H1 (cell line): Measurements from ENCODE around the gene KCNQ1. TPM values are rescaled to one million over a fixed set of nuclear protein-coding genes. Genes with fewer than 3 reads are reported as not detected.
A peak's percentile ranks its signal among the peaks of the same experiment; 100 is the strongest.

Experiments used
- ATF3 ChIP-seq: IDR thresholded peaks from 2 replicates; pipeline ENCODE4 v1.6.1; 2011; ENCODE audit warnings: low read depth, mild to moderate bottlenecking, low read length; ENCODE audit not compliant: insufficient read depth
- CHD7 ChIP-seq: fragments of 300-600 bp; sonication (generic); IDR thresholded peaks from 2 replicates; pipeline ENCODE4 v1.7.1; 2012; ENCODE audit warnings: low read length, moderate library complexity, mild to moderate bottlenecking, inconsistent platforms; ENCODE audit not compliant: insufficient replicate concordance
- polyA plus RNA-seq, 7 experiments: library from polyadenylated mRNA; depleted of rRNA in 3 of 7; stranded (reverse) in 5 of 7; unstranded in 2 of 7; fragments of >200 nt in 5 of 7; fragments of 200-250 nt in 2 of 7; gene quantifications; 1 replicate in 5 of 7; 2 replicates in 1 of 7; 4 replicates in 1 of 7; pipeline versions ENCODE4 v1.2.1 to v1.2.3, GENCODE V29; 2011 to 2013; ENCODE audit warnings: missing spikeins in 2 of 7, mixed read lengths in 2 of 7
- total RNA-seq: library from RNA; stranded (reverse); fragmentation: NEBNext Ultra II Directional; extraction: Animal tissue kit (Norgen Biotek cat#: 25700); gene quantifications from 2 replicates; pipeline ENCODE4 v1.2.1, GENCODE V29; 2021

Gene KCNQ1
- total and polyA plus RNA-seq, 2 of the 8 experiments (the other 6 are each of a cell fraction or from before 2014, with no cell fraction given): 1.9 to 2.0 TPM

GRCh38 chr11:2867722-2868505 is 423.1 kb downstream of the KCNQ1 start (continued):
- TF ChIP-seq CHD7 (peak; percentile 23), ATF3 (no peak)
- TF ChIP-seq, all 59 proteins: peak for 1
